K562 (cell line): ENCODE results near the gene PIKFYVE. TPM values are rescaled to one million over a fixed set of nuclear protein-coding genes. Genes with fewer than 3 reads are reported as not detected.

Experiments used
- ATAC-seq: fragments of 200-7000 bp; cut with Tn5 transposase; 3 replicates; pipeline ENCODE4 v1.9.1; 2020; ENCODE audit warnings: moderate library complexity
- BruUV-seq: library from RNA; stranded (reverse); fragments of 400-500 nt; replicated peaks from 2 replicates; lab custom pipeline; 2021; lab: Mats Ljungman, UMichigan
- CTCF ChIA-PET: fragments of 300-600 bp; formaldehyde crosslinking; extraction: SDS; loops from one replicate; lab custom pipeline; 2021; ENCODE audit warnings: low intra/inter-chr PET ratio; lab: Yijun Ruan, JAX
- POLR2A ChIA-PET: fragments of 300-600, 350-650 bp; sonication (Branson Sonifier 250); formaldehyde crosslinking; extraction: SDS; loops from one replicate; lab custom pipeline; 2021; ENCODE audit warnings: antibody characterized with exemption, inconsistent platforms; lab: Yijun Ruan, JAX
- DNase-seq, 4 experiments: peaks; one replicate each; pipeline versions ENCODE4 v3.0.0 to v3.0.0-alpha.2; 2011 to 2018; ENCODE audit warnings: low spot score in 3 of 4, mixed read lengths in 3 of 4; ENCODE audit errors: extremely low read depth in 1 of 4
- FAIRE-seq: peaks from 2 replicates; lab custom pipeline; 2011; peaks lifted over from hg19 to GRCh38; lab: Jason Lieb, UNC
- H2AFZ ChIP-seq: 2 replicates; pipeline ENCODE4 v1.6.0; 2011; ENCODE audit warnings: low read depth, low read length, control low read depth, inconsistent platforms
- H3K27ac ChIP-seq: fragments of 200-600 bp; 3 replicates; pipeline ENCODE4 v1.8.0; 2011; ENCODE audit warnings: low read depth, mild to moderate bottlenecking, control low read depth, inconsistent platforms, low read length, moderate library complexity, mixed read lengths; ENCODE audit errors: extremely low read depth
- H3K27me3 ChIP-seq, 2 experiments: fragments of 300-600 bp in 1 of 2; 2 replicates in 1 of 2; 3 replicates in 1 of 2; pipeline versions ENCODE4 v1.6.0 to v1.8.0; 2011; ENCODE audit warnings: inconsistent platforms in 2 of 2, low read length in 2 of 2, mild to moderate bottlenecking in 1 of 2, mixed read lengths in 1 of 2, moderate library complexity in 1 of 2; ENCODE audit not compliant: control insufficient read depth in 2 of 2, insufficient read depth in 2 of 2
- H3K36me3 ChIP-seq: fragments of 300-600 bp; 3 replicates; pipeline ENCODE4 v1.8.0; 2011; ENCODE audit warnings: mild to moderate bottlenecking, low read length, inconsistent platforms; ENCODE audit not compliant: control insufficient read depth, insufficient read depth
- H3K4me1 ChIP-seq, 2 experiments: fragments of 200-600 bp in 1 of 2; replicated peaks in 1 of 2; 2 replicates in 1 of 2; 3 replicates in 1 of 2; pipeline versions ENCODE4 v1.5.1 to v1.8.0; 2011; ENCODE audit warnings: inconsistent platforms in 2 of 2, low read length in 2 of 2, mild to moderate bottlenecking in 1 of 2, mixed read lengths in 1 of 2, moderate library complexity in 1 of 2; ENCODE audit not compliant: control insufficient read depth in 2 of 2, insufficient read depth in 2 of 2
- H3K4me2 ChIP-seq: 2 replicates; pipeline ENCODE4 v1.6.1; 2011; ENCODE audit warnings: low read length, control low read depth, inconsistent platforms, mixed read lengths; ENCODE audit not compliant: insufficient read depth
- H3K4me3 ChIP-seq: fragments of 200-600 bp; sonication (generic), shearing (Covaris generic); 2 replicates; pipeline ENCODE4 v1.5.1; 2016; ENCODE audit warnings: control low read depth, inconsistent platforms
- H3K79me2 ChIP-seq: fragments of 200-600 bp; 3 replicates; pipeline ENCODE4 v1.8.0; 2011; ENCODE audit warnings: low read length, inconsistent platforms; ENCODE audit not compliant: control insufficient read depth, insufficient read depth
- H3K9ac ChIP-seq, 2 experiments: 2 replicates each; pipeline versions ENCODE4 v1.6.0 to v1.6.1; 2011; ENCODE audit warnings: low read depth in 2 of 2, low read length in 2 of 2, control low read depth in 1 of 2, inconsistent platforms in 1 of 2, mild to moderate bottlenecking in 1 of 2, mixed read lengths in 1 of 2; ENCODE audit not compliant: insufficient read depth in 1 of 2
- H3K9me1 ChIP-seq: one replicate; pipeline ENCODE4 v1.6.0; 2011; ENCODE audit warnings: inconsistent platforms, mild to moderate bottlenecking, low read length, moderate library complexity; ENCODE audit not compliant: control insufficient read depth, insufficient read depth
- H3K9me3 ChIP-seq: replicated peaks from 2 replicates; pipeline ENCODE4 v1.5.1; 2011; ENCODE audit warnings: low read depth, low read length, inconsistent platforms; ENCODE audit not compliant: control insufficient read depth, insufficient read depth
- H4K20me1 ChIP-seq: replicated peaks from 2 replicates; pipeline ENCODE4 v1.6.1; 2011; ENCODE audit warnings: low read length, inconsistent platforms, mixed read lengths; ENCODE audit not compliant: control insufficient read depth, insufficient read depth
- NR2C2 ChIP-seq, 2 experiments: fragments of 200-800 bp in 1 of 2; sonication (Bioruptor generic) in 1 of 2; sonication (generic) in 1 of 2; formaldehyde crosslinking in 1 of 2; IDR thresholded peaks; 2 replicates each; pipeline versions ENCODE4 v1.6.1 to v1.8.0; 2016 to 2022; ENCODE audit warnings: mild to moderate bottlenecking in 1 of 2, missing compliant biosample characterization in 1 of 2, missing genetic modification characterization in 1 of 2, missing genetic modification reagents in 1 of 2
- PRDM10 ChIP-seq: fragments of 450-650 bp; IDR thresholded peaks from 2 replicates; pipeline ENCODE4 v1.6.1; 2018; ENCODE audit not compliant: partially characterized antibody
- RBM15 ChIP-seq: fragments of 200-400 bp; formaldehyde crosslinking; IDR thresholded peaks from 2 replicates; pipeline ENCODE4 v1.6.1; 2018; ENCODE audit warnings: mild to moderate bottlenecking, low read length, moderate library complexity; ENCODE audit not compliant: insufficient read depth
- RNF2 ChIP-seq: sonication (generic); IDR thresholded peaks from 2 replicates; pipeline ENCODE4 v1.6.1; 2016
- SMAD4 ChIP-seq: fragments of 250-450 bp; sonication (Bioruptor Pico); conservative IDR thresholded peaks from 2 replicates; pipeline ENCODE4 v1.8.0; 2021; ENCODE audit warnings: inconsistent platforms, mild to moderate bottlenecking, moderate library complexity
- STAT6 ChIP-seq: sonication (generic); formaldehyde crosslinking; IDR thresholded peaks from 2 replicates; pipeline ENCODE4 v1.8.1; 2023; ENCODE audit warnings: mild to moderate bottlenecking, missing genetic modification reagents
- TCFL5 ChIP-seq: fragments of 250-450 bp; sonication (Bioruptor Pico); conservative IDR thresholded peaks from 2 replicates; pipeline ENCODE4 v1.6.1; 2021; ENCODE audit warnings: mild to moderate bottlenecking, moderate library complexity, matching md5 sums
- ZNF436 ChIP-seq: fragments of 250-450, 450-650 bp; sonication (Bioruptor Pico); formaldehyde crosslinking; IDR thresholded peaks from 2 replicates; pipeline ENCODE4 v1.7.0; 2020; ENCODE audit warnings: mild to moderate bottlenecking
- ZNF644 ChIP-seq: fragments of 200-800 bp; sonication (Bioruptor generic); IDR thresholded peaks from 2 replicates; pipeline ENCODE4 v1.6.1; 2016; ENCODE audit warnings: low read depth, missing genetic modification characterization, missing compliant biosample characterization
- WGBS: fragments of 100-300 bp; shearing (Covaris generic); methylation state at CpG from one replicate; pipeline ENCODE4 v1.1.6; 2016; ENCODE audit warnings: low coverage, mixed read lengths; ENCODE audit not compliant: insufficient coverage; ENCODE audit errors: missing lambda C conversion rate; 5-methylcytosine and 5-hydroxymethylcytosine counted together
- in situ Hi-C: fragments of 300-500 bp; cut with MboI; formaldehyde crosslinking; loops from 4 replicates; pipeline ENCODE4 v1.15.0; 2018; ENCODE audit warnings: inconsistent platforms, mixed read lengths
- intact Hi-C: fragments of 100-400 bp; cut with micrococcal nuclease; formaldehyde crosslinking; loops from 2 replicates; pipeline ENCODE4 v1.14.2; 2022
- polyA plus RNA-seq, 8 experiments: library from polyadenylated mRNA; depleted of rRNA in 4 of 8; stranded (reverse) in 5 of 8; unstranded in 3 of 8; fragments of >200 nt; fragmentation: Nextera tagmentation in 2 of 8; fragmentation: Illumina TruSeq in 1 of 8; extraction: Ambion mirVana in 2 of 8; extraction: Trizol in 1 of 8; gene quantifications; 2 replicates each; pipeline versions ENCODE4 v1.2.1 to v1.2.3, GENCODE V29; 2011 to 2014; ENCODE audit warnings: inconsistent platforms in 1 of 8, missing spikeins in 1 of 8
- total RNA-seq, 7 experiments: library from RNA; depleted of rRNA in 6 of 7; stranded (reverse); fragments of >200 nt in 6 of 7; fragmentation: Illumina TruSeq in 2 of 7; extraction: Trizol in 2 of 7; gene quantifications; 2 replicates each; pipeline versions ENCODE4 v1.2.1 to v1.2.3, GENCODE V29; 2011 to 2021; ENCODE audit warnings: low replicate concordance in 1 of 7
- TF ChIP-seq, protein P1 (sequence below): sonication (generic); formaldehyde crosslinking; IDR thresholded peaks from 2 replicates; pipeline ENCODE4 v1.8.0; 2023; ENCODE audit warnings: missing genetic modification reagents, mild to moderate bottlenecking, borderline replicate concordance

PIKFYVE gene
- total and polyA plus RNA-seq, 9 of the 15 experiments (the other 6 are each of a cell fraction or from before 2014, with no cell fraction given) = 3.6 to 25.6 (median 16.7) TPM

DNA sequence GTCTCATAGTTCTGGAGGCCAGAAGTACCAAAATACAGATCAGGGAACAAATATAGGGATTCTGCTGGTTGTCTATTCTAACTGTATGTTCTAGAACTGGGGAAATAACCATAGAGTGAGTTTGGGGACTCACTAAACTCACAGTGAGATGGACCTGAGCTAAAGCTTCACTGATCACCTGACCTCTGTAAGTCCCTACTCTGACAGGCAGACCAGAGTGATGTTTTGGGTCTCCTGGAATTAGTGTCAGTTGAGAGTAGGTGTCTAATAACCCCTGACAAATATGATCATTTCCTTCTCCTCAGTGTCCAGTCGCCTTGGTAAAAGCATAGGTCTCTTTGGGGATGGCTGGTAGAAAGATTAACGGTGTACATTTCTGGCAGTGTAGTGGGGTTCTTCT lies 14.2 kb downstream of the PIKFYVE start:
- DNase-seq (no peak), FAIRE-seq (no peak), ATAC-seq (no peak)
- no peaks in the 10 kb centered on the region for H3K9me3 ChIP-seq
- peaks cover 83% of the 10 kb centered on the region for H3K36me3 ChIP-seq
- no peak overlapping the region for H3K27ac ChIP-seq
- no peaks in the 10 kb centered on the region for H3K27me3 ChIP-seq
- 67% methylated on average over 1 of the region's 2 CpGs for WGBS
- H3K4me3 ChIP-seq = no peak overlapping the region
- no peak overlapping the region for H2AFZ ChIP-seq
- ChIA-PET CTCF (no interaction called here), POLR2A (interaction anchor here (1.0 kb wide), 1 partner anchor 12 kb away, joined by 4 read pairs; no protein-coding TSS in a partner anchor)
- in situ Hi-C loops = no loop called here
- H3K9me1 ChIP-seq = no peaks in the 10 kb centered on the region
- H3K4me2 ChIP-seq = no peak overlapping the region
- no peaks in the 10 kb centered on the region for H4K20me1 ChIP-seq
- H3K79me2 ChIP-seq = peaks cover 4% of the 10 kb centered on the region; the same call in 1 of the 3 replicates
- no TSS peak for BruUV-seq
- no peak overlapping the region for H3K9ac ChIP-seq
- H3K4me1 ChIP-seq = no peaks in the 10 kb centered on the region; a peak in 1 of 5 replicates
- intact Hi-C loops = no loop called here
- no peak for TF ChIP-seq PRDM10
- no peak for TF ChIP-seq NR2C2 (CRISPR knock-in tag; IDR thresholded peaks at IDR 0.05)
- no peak for TF ChIP-seq NR2C2 (tag; IDR thresholded peaks at IDR 0.05)
- TF ChIP-seq, protein P1, sequence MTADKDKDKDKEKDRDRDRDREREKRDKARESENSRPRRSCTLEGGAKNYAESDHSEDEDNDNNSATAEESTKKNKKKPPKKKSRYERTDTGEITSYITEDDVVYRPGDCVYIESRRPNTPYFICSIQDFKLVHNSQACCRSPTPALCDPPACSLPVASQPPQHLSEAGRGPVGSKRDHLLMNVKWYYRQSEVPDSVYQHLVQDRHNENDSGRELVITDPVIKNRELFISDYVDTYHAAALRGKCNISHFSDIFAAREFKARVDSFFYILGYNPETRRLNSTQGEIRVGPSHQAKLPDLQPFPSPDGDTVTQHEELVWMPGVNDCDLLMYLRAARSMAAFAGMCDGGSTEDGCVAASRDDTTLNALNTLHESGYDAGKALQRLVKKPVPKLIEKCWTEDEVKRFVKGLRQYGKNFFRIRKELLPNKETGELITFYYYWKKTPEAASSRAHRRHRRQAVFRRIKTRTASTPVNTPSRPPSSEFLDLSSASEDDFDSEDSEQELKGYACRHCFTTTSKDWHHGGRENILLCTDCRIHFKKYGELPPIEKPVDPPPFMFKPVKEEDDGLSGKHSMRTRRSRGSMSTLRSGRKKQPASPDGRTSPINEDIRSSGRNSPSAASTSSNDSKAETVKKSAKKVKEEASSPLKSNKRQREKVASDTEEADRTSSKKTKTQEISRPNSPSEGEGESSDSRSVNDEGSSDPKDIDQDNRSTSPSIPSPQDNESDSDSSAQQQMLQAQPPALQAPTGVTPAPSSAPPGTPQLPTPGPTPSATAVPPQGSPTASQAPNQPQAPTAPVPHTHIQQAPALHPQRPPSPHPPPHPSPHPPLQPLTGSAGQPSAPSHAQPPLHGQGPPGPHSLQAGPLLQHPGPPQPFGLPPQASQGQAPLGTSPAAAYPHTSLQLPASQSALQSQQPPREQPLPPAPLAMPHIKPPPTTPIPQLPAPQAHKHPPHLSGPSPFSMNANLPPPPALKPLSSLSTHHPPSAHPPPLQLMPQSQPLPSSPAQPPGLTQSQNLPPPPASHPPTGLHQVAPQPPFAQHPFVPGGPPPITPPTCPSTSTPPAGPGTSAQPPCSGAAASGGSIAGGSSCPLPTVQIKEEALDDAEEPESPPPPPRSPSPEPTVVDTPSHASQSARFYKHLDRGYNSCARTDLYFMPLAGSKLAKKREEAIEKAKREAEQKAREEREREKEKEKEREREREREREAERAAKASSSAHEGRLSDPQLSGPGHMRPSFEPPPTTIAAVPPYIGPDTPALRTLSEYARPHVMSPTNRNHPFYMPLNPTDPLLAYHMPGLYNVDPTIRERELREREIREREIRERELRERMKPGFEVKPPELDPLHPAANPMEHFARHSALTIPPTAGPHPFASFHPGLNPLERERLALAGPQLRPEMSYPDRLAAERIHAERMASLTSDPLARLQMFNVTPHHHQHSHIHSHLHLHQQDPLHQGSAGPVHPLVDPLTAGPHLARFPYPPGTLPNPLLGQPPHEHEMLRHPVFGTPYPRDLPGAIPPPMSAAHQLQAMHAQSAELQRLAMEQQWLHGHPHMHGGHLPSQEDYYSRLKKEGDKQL (CRISPR knock-in tag) = no peak
- TF ChIP-seq ZNF644 (tag) = no peak
- TF ChIP-seq RNF2 = no peak
- TF ChIP-seq SMAD4 (CRISPR knock-in tag) = no peak
- TF ChIP-seq TCFL5 = no peak
- TF ChIP-seq ZNF436 = no peak
- TF ChIP-seq STAT6 (CRISPR knock-in tag) = no peak
- no peak for TF ChIP-seq RBM15
